ENCODE measurements around the gene FAM89B. TPM values are rescaled to one million over a fixed set of nuclear protein-coding genes. Genes with fewer than 3 reads are reported as not detected.

FAM89B gene
- total and polyA plus RNA-seq, 2 donors (not counting 3 experiments of a cell fraction or from before 2014, with no cell fraction given) = 63.1 to 153 TPM

DNA sequence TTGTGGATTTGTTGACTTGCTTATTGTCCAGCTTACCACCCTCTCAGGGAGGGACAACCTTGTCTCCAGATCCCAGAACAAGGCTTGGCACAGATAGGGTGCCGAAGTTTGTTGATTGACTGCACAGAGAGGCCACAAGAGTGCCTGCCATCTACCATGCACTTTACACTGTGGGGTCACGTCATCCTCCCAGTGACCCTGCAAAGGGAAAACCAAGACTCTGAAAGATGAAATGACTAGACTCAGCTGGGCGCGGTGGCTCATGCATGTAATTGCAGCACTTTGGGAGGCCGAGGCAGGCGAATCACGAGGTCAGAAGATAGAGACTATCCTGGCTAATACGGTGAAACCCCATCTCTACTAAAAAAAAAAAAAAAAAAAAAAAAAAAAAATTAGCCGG is 9.6 kb upstream of the FAM89B start:
- H3K79me2 ChIP-seq (ENCODE audit: control insufficient read depth, insufficient read depth, low read length) = no peaks in the 10 kb centered on the region
- H3K27ac ChIP-seq (ENCODE audit: insufficient read depth, low read depth, low read length) = no peak overlapping the region
- no peak overlapping the region for H3K4me3 ChIP-seq (replicated peaks in 1 of 3; ENCODE audit: insufficient read depth in 1 of 3, low read depth in 1 of 3, low read length in 3 of 3)
- H4K20me1 ChIP-seq (replicated peaks; ENCODE audit: control insufficient read depth, extremely low read depth, insufficient read depth, low read length) = no peaks in the 10 kb centered on the region
- no peak for DNase-seq (ENCODE audit: low read depth, low spot score)
- no peaks in the 10 kb centered on the region for H3K9me3 ChIP-seq (replicated peaks; ENCODE audit: control insufficient read depth, insufficient read depth, low read length)
- CTCF ChIA-PET = interaction anchor here (4.3 kb wide), 1 partner anchor 22 kb away, joined by 54 read pairs; no protein-coding TSS in a partner anchor
- no peak overlapping the region for H3K9ac ChIP-seq (replicated peaks; ENCODE audit: extremely low read depth, insufficient read depth, low read length)
- H3K27me3 ChIP-seq (ENCODE audit: control insufficient read depth in 2 of 2, insufficient read depth in 2 of 2, low read length in 2 of 2) = no peaks in the 10 kb centered on the region
- intact Hi-C loops (cut with micrococcal nuclease) (no loop called here), dilution Hi-C loops (cut with MboI; ENCODE audit: extremely low pct_ligation_motif_present, low sequenced_read_pairs) (no loop called here)
- POLR2A ChIA-PET = no interaction called here
- H3K4me1 ChIP-seq (ENCODE audit: control insufficient read depth, extremely low read depth, insufficient read depth, low read length) = peaks cover 45% of the 10 kb centered on the region
- no peak overlapping the region for H3K4me2 ChIP-seq (ENCODE audit: insufficient read depth, low read length)
- no peaks in the 10 kb centered on the region for H3K36me3 ChIP-seq (ENCODE audit: control insufficient read depth in 2 of 2, extremely low read depth in 1 of 2, insufficient read depth in 2 of 2, low read length in 2 of 2)
- TF ChIP-seq POLR2AphosphoS5 (IDR thresholded peaks at IDR 0.05; ENCODE audit: insufficient read depth, low read depth, low read length) = no peak
- TF ChIP-seq JUN (IDR thresholded peaks at IDR 0.05; ENCODE audit: borderline replicate concordance, insufficient read depth, insufficient read length, low read depth) = no peak
- no peaks in the 10 kb centered on the region for H3K9me1 ChIP-seq (replicated peaks; ENCODE audit: control insufficient read depth, extremely low read depth, insufficient read depth, low read length)
- H2AFZ ChIP-seq (ENCODE audit: low read depth, low read length) = no peak overlapping the region
- FAIRE-seq = no peak
- BruUV-seq (replicated peaks) = no TSS peak

DNA sequence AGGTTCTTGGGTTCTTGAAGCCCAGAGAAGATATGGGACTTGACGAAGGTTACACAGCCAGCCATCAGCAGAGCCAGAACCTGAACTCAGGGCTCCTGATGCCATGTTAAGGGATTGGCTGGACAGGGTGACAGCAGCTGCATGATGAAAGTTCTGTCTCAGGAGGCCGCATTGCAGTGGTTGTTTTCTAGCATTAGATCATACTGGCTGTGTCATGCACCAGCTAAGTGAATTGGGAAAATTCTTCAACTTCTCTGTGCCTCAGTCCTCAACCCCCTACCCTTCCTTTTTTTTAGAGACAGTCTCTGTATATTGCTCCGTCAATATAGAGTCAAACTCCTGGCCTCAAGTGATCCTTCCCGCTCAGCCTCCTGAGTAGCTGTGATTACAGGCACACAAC is 8.7 kb upstream of the FAM89B start:
- BruUV-seq (replicated peaks) = no TSS peak
- no peak for DNase-seq (ENCODE audit: low read depth, low spot score)
- Histone ChIP-seq H3K4me2 (ENCODE audit: insufficient read depth, low read length) (no peak overlapping the region), H3K79me2 (ENCODE audit: control insufficient read depth, insufficient read depth, low read length) (no peaks in the 10 kb centered on the region), H3K9me3 (replicated peaks; ENCODE audit: control insufficient read depth, insufficient read depth, low read length) (no peaks in the 10 kb centered on the region), H3K4me3 (replicated peaks in 1 of 3; ENCODE audit: insufficient read depth in 1 of 3, low read depth in 1 of 3, low read length in 3 of 3) (no peak overlapping the region), H3K27ac (ENCODE audit: insufficient read depth, low read depth, low read length) (no peak overlapping the region), H3K36me3 (ENCODE audit: control insufficient read depth in 2 of 2, extremely low read depth in 1 of 2, insufficient read depth in 2 of 2, low read length in 2 of 2) (no peaks in the 10 kb centered on the region), H2AFZ (ENCODE audit: low read depth, low read length) (no peak overlapping the region), H3K9me1 (replicated peaks; ENCODE audit: control insufficient read depth, extremely low read depth, insufficient read depth, low read length) (no peaks in the 10 kb centered on the region), H3K9ac (replicated peaks; ENCODE audit: extremely low read depth, insufficient read depth, low read length) (no peak overlapping the region), H3K27me3 (ENCODE audit: control insufficient read depth in 2 of 2, insufficient read depth in 2 of 2, low read length in 2 of 2) (no peaks in the 10 kb centered on the region), H3K4me1 (ENCODE audit: control insufficient read depth, extremely low read depth, insufficient read depth, low read length) (peaks cover 43% of the 10 kb centered on the region), H4K20me1 (replicated peaks; ENCODE audit: control insufficient read depth, extremely low read depth, insufficient read depth, low read length) (no peaks in the 10 kb centered on the region)
- no peak for FAIRE-seq
- ChIA-PET CTCF (no interaction called here), POLR2A (no interaction called here)
- intact Hi-C loops (cut with micrococcal nuclease) = no loop called here
- TF ChIP-seq FOS (IDR thresholded peaks at IDR 0.05; ENCODE audit: borderline replicate concordance, insufficient read depth, low read length) = no peak
- TF ChIP-seq POLR2A (IDR thresholded peaks at IDR 0.05; ENCODE audit: low read depth, low read length) = no peak
- no peak for TF ChIP-seq EZH2 (IDR thresholded peaks at IDR 0.05; ENCODE audit: borderline replicate concordance, low read depth, low read length, severe bottlenecking)
- TF ChIP-seq, protein P1, sequence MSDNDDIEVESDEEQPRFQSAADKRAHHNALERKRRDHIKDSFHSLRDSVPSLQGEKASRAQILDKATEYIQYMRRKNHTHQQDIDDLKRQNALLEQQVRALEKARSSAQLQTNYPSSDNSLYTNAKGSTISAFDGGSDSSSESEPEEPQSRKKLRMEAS (IDR thresholded peaks at IDR 0.05; ENCODE audit: insufficient read depth, insufficient read length) = no peak
- TF ChIP-seq MYC (IDR thresholded peaks at IDR 0.05; ENCODE audit: low read depth, low read length) = no peak
- TF ChIP-seq, protein P2, sequence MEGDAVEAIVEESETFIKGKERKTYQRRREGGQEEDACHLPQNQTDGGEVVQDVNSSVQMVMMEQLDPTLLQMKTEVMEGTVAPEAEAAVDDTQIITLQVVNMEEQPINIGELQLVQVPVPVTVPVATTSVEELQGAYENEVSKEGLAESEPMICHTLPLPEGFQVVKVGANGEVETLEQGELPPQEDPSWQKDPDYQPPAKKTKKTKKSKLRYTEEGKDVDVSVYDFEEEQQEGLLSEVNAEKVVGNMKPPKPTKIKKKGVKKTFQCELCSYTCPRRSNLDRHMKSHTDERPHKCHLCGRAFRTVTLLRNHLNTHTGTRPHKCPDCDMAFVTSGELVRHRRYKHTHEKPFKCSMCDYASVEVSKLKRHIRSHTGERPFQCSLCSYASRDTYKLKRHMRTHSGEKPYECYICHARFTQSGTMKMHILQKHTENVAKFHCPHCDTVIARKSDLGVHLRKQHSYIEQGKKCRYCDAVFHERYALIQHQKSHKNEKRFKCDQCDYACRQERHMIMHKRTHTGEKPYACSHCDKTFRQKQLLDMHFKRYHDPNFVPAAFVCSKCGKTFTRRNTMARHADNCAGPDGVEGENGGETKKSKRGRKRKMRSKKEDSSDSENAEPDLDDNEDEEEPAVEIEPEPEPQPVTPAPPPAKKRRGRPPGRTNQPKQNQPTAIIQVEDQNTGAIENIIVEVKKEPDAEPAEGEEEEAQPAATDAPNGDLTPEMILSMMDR (IDR thresholded peaks at IDR 0.05; ENCODE audit: extremely low read depth in 1 of 2, insufficient read depth in 1 of 2, low read depth in 1 of 2, low read length in 2 of 2) = no peak
- no peak for TF ChIP-seq GATA2 (IDR thresholded peaks at IDR 0.05; ENCODE audit: insufficient read depth, insufficient read length, low read depth, low read length)
- no peak for TF ChIP-seq JUN (IDR thresholded peaks at IDR 0.05; ENCODE audit: borderline replicate concordance, insufficient read depth, insufficient read length, low read depth)
- no peak for TF ChIP-seq POLR2AphosphoS5 (IDR thresholded peaks at IDR 0.05; ENCODE audit: insufficient read depth, low read depth, low read length)
- dilution Hi-C loops (cut with MboI; ENCODE audit: extremely low pct_ligation_motif_present, low sequenced_read_pairs) = no loop called here

Measured in endothelial cell of umbilical vein (primary cell).